Fibroblast of villous mesenchyme (primary cell): ENCODE results near the gene SCRN2. TPM values are rescaled to one million over a fixed set of nuclear protein-coding genes. Genes with fewer than 3 reads are reported as not detected.

Source experiments
- DNase-seq: peaks from one replicate; pipeline ENCODE4 v3.0.0-alpha.2; 2010; ENCODE audit warnings: low read depth
- H3K4me3 ChIP-seq: 2 replicates; pipeline ENCODE4 v1.5.1; 2011; ENCODE audit warnings: low read depth, mild to moderate bottlenecking, low read length
- CTCF ChIP-seq: IDR thresholded peaks from 2 replicates; pipeline ENCODE4 v1.5.1; 2012; ENCODE audit warnings: low read depth, mild to moderate bottlenecking, low read length; ENCODE audit not compliant: insufficient read depth
- total RNA-seq: library from RNA; depleted of rRNA; stranded (reverse); fragments of >200 nt; gene quantifications from 2 replicates; pipeline ENCODE4 v1.2.3, GENCODE V29; 2012

Gene SCRN2
- total RNA-seq, 1 donor, result 25.0 TPM

- no peak for TF ChIP-seq CTCF
- DNase-seq, result peak; percentile 19
- no peak overlapping the region for H3K4me3 ChIP-seq
Observed at GRCh38 chr17:47797797-47798196, 43.3 kb downstream of the SCRN2 start.

- TF ChIP-seq CTCF, result no peak
- H3K4me3 ChIP-seq, result no peak overlapping the region
- no peak for DNase-seq
Observed at GRCh38 chr17:47792979-47793378, 48.1 kb downstream of the SCRN2 start.

- no peak overlapping the region for H3K4me3 ChIP-seq
- TF ChIP-seq CTCF, result no peak
- no peak for DNase-seq
Observed at GRCh38 chr17:47792457-47792856, 48.6 kb downstream of the SCRN2 start.

GRCh38 chr17:47791025-47791424, 50.0 kb downstream of the SCRN2 start:
- no peak for DNase-seq
- no peak overlapping the region for H3K4me3 ChIP-seq
- no peak for TF ChIP-seq CTCF

- DNase-seq, result peak; percentile 35
- peak; percentile 50 for TF ChIP-seq CTCF
- peak overlapping the region; percentile 30 for H3K4me3 ChIP-seq
Observed at GRCh38 chr17:47789611-47790561, 51.2 kb downstream of the SCRN2 start.

Other genes with a start within 250 kb of the SCRN2 start
- 325 and 443 TPM in 2 replicates for gene KPNB1, start 191.4 kb downstream of the SCRN2 start, total RNA-seq
- gene TBKBP1, start 147.1 kb downstream of the SCRN2 start, total RNA-seq, result 10.0 and 11.2 TPM in 2 replicates
- not detected in 2 replicates for gene TBX21, start 108.0 kb downstream of the SCRN2 start, total RNA-seq
- 6.9 and 13.5 TPM in 2 replicates for gene OSBPL7, start 19.5 kb downstream of the SCRN2 start, total RNA-seq
- gene MRPL10, start 9.7 kb downstream of the SCRN2 start, total RNA-seq, result 20.7 and 24.5 TPM in 2 replicates
- gene LRRC46, start 9.6 kb downstream of the SCRN2 start, total RNA-seq, result under 0.01 and 0.32 TPM in 2 replicates
- under 0.01 TPM in 2 replicates for gene SP6, start 9.9 kb upstream of the SCRN2 start, total RNA-seq
- gene SP2, start 55.0 kb upstream of the SCRN2 start, total RNA-seq, result 0.64 and 2.2 TPM in 2 replicates
- 20.0 and 49.2 TPM in 2 replicates for gene PNPO, start 100.3 kb upstream of the SCRN2 start, total RNA-seq
- not detected in 2 replicates for gene PRR15L, start 116.6 kb upstream of the SCRN2 start, total RNA-seq
- 32.4 and 41.6 TPM in 2 replicates for gene CDK5RAP3, start 129.8 kb upstream of the SCRN2 start, total RNA-seq
- gene COPZ2, start 196.5 kb upstream of the SCRN2 start, total RNA-seq, result 61.3 and 75.7 TPM in 2 replicates
- 110 and 132 TPM in 2 replicates for gene NFE2L1, start 207.1 kb upstream of the SCRN2 start, total RNA-seq